Epithelial cell of proximal tubule (primary cell): ENCODE measurements around the gene TNFRSF9. TPM values are rescaled to one million over a fixed set of nuclear protein-coding genes. Genes with fewer than 3 reads are reported as not detected.
"Not testable (repeated sequence)": the region's sequence is repeated elsewhere in the genome, so short reads cannot be mapped to it uniquely, and the experiment has no call there.

Source experiments
- DNase-seq: peaks from one replicate; pipeline ENCODE4 v3.0.0-alpha.2; 2011; ENCODE audit warnings: low read depth
- H3K4me3 ChIP-seq: 2 replicates; pipeline ENCODE4 v1.5.1; 2011; ENCODE audit warnings: low read depth, mild to moderate bottlenecking, low read length
- CTCF ChIP-seq: conservative IDR thresholded peaks from 2 replicates; pipeline ENCODE4 v1.5.1; 2012; ENCODE audit warnings: low read depth, mild to moderate bottlenecking, low read length
- total RNA-seq: library from RNA; depleted of rRNA; stranded (reverse); fragments of >200 nt; gene quantifications from 2 replicates; pipeline ENCODE4 v1.2.3, GENCODE V29; 2015

Gene TNFRSF9
- total RNA-seq, 1 donor from 2014 or later: 0.69 TPM

GRCh38 chr1:7930645-7931445 is 9.8 kb downstream of the TNFRSF9 start:
- H3K4me3 ChIP-seq: no peak overlapping the region
- no peak for TF ChIP-seq CTCF
- no peak for DNase-seq

DNA sequence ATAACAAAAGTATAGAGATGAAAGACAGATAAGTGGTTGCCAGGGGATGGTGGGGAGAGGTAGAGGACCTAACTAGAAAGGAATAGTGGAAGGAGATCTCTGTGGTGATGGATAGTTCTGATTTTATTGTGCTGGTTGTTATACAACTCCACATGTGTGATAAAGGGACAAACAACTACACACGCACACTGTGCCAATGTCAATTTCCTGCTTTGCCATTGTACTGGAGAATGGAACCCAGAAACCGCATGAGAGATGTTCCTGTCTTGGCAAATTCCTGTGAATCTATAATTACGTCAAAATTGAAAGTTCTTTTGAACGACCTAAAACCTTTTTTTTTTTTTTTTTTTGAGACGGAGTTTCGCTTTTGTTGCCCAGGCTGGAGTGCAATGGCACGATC is 11.0 kb downstream of the TNFRSF9 start:
- no peak overlapping the region for H3K4me3 ChIP-seq
- no peak for TF ChIP-seq CTCF
- no peak for DNase-seq

- no peak for TF ChIP-seq CTCF
- H3K4me3 ChIP-seq: no peak overlapping the region
- no peak for DNase-seq
Observed at GRCh38 chr1:7928247-7928646, 12.4 kb downstream of the TNFRSF9 start.

DNA sequence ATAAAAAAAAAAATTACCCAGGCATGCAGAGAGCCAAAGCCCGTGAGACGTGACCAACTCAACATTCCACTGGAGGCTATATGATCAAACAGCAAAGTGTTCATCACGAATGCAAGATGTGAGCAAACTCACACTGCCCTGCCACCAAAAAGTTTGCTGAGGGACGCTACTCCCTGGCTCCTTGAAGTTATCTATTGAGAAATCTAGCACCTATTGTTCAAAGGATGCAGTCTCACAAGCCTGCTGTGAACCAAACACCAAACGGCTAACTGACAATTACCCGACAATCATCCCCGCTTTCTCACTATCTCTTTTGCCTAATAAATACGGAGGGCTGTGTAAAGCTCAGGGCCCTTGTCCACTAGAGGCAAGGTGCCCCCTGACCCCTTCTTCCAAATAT is 13.6 kb downstream of the TNFRSF9 start:
- DNase-seq, H3K4me3 ChIP-seq: not testable (repeated sequence)

DNA sequence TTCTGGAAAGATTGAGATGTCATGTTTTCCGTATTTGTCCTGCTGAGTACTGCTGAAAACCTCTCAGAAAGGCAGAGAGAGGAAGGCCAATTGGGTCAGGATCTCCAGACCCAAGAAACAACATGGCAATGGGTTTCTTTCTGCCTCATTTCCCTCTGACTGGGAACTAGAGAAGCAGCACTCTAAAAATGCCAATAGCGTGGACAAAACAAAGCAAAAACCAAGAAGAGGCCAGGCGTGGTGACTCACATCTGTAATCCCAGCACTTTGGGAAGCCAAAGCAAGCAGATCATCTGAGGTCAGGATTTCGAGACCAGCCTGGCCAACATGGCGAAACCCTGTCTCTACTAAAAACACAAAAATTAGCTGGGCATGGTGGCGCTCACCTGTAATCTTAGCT is 18.3 kb downstream of the TNFRSF9 start:
- no peak for TF ChIP-seq CTCF
- DNase-seq: no peak
- H3K4me3 ChIP-seq: no peak overlapping the region

DNA sequence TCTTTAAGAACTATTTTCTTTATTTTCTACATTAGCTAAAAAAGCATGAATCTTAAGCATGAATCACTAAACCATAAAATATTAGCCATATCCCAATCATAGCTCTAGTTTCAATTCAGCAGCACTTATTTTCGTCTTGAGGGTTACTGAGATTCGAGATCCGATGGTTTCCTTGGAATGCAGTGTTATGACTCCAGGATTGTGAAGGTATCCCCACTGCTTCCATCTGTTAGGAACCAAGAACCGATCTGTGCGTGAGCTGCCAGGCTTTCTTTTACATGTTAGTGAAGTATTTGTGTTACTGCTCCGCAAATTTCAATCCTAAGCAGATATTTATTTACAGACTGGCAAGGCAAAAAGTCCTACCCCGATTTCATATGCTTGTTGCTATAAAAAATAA is 18.8 kb downstream of the TNFRSF9 start:
- no peak for DNase-seq
- no peak overlapping the region for H3K4me3 ChIP-seq
- no peak for TF ChIP-seq CTCF

DNA sequence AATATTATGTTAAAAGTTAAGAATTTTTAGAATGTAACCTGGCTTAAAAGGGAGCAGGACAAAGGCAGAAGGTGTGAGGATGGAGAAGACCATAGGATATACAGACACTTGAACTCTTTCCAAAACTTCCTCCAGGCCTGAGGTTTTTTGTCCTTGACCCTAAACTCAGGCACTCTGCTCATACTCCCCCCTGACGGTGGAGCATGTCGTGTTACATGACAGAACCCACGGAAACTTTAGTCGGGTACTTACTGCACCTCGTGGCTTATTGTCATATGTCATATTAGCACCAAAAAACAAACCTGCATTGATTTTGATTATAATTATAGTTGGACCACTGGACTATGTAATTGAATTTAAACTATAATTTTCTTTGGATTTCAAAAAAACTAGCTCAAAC is 20.8 kb downstream of the TNFRSF9 start:
- TF ChIP-seq CTCF: no peak
- DNase-seq: no peak

GRCh38 chr1:7917971-7918370 is 22.7 kb downstream of the TNFRSF9 start:
- H3K4me3 ChIP-seq, DNase-seq: not testable (repeated sequence)

More for the DNA sequence above, 20.8 kb downstream of the TNFRSF9 start:
- H3K4me3 ChIP-seq: no peak overlapping the region
